Muscle of leg (tissue), 11 donors: Measurements from ENCODE around the gene FYCO1. TPM values are rescaled to one million over a fixed set of nuclear protein-coding genes. Genes with fewer than 3 reads are reported as not detected.
"Not testable (repeated sequence)": the region's sequence is repeated elsewhere in the genome, so short reads cannot be mapped to it uniquely, and the experiment has no call there.

Source experiments
- DNase-seq: peaks from one replicate; pipeline ENCODE4 v3.0.0; 2013
- H3K27ac ChIP-seq: one replicate; pipeline ENCODE4 v1.5.1; 2013; ENCODE audit warnings: mild to moderate bottlenecking, low read length, control low read depth
- H3K27me3 ChIP-seq: one replicate; pipeline ENCODE4 v1.6.1; 2013; ENCODE audit warnings: low read length; ENCODE audit not compliant: control insufficient read depth, insufficient read depth
- H3K36me3 ChIP-seq: one replicate; pipeline ENCODE4 v1.6.1; 2013; ENCODE audit warnings: low read length; ENCODE audit not compliant: control insufficient read depth, insufficient read depth
- H3K4me1 ChIP-seq: one replicate; pipeline ENCODE4 v1.6.1; 2013; ENCODE audit warnings: low read length; ENCODE audit not compliant: control insufficient read depth, insufficient read depth
- H3K4me3 ChIP-seq: one replicate; pipeline ENCODE4 v1.5.1; 2013; ENCODE audit warnings: low read length, control low read depth
- H3K9me3 ChIP-seq: replicated peaks from 2 replicates; pipeline ENCODE4 v1.6.1; 2013; ENCODE audit warnings: low read depth, low read length; ENCODE audit not compliant: control insufficient read depth
- WGBS: methylation state at CpG from one replicate; pipeline ENCODE4 v1.1.5; 2013; ENCODE audit warnings: missing lambda C conversion rate; ENCODE audit not compliant: insufficient coverage; 5-methylcytosine and 5-hydroxymethylcytosine counted together
- polyA plus RNA-seq, 8 donors: library from polyadenylated mRNA; unstranded; fragments of 120-200 nt; gene quantifications; one replicate each; pipeline versions ENCODE4 v1.2.1 to v1.2.3, GENCODE V29; 2013; ENCODE audit warnings: inconsistent platforms in 1 of 8, low replicate concordance in 1 of 8; ENCODE audit not compliant: insufficient read length in 8 of 8, insufficient read depth in 1 of 8
- total RNA-seq: library from RNA; stranded (reverse); fragments of 120-200 nt; gene quantifications from one replicate; pipeline ENCODE4 v1.2.4, GENCODE V29; 2013

Gene FYCO1
- total and polyA plus RNA-seq, 9 donors: 18.6 to 33.6 (median 25.4) TPM

GRCh38 chr3:46012246-46012645 is 16.6 kb upstream of the FYCO1 start:
- WGBS: 100% methylated on average over 2 of the region's 4 CpGs

GRCh38 chr3:46010519-46011113 is 15.0 kb upstream of the FYCO1 start:
- Histone ChIP-seq H3K36me3 (no peaks in the 10 kb centered on the region), H3K27ac (no peak overlapping the region), H3K4me3 (no peak overlapping the region), H3K27me3 (no peaks in the 10 kb centered on the region), H3K9me3 (no peaks in the 10 kb centered on the region), H3K4me1 (peaks cover 7% of the 10 kb centered on the region)
- DNase-seq: no peak
- WGBS: no CpG with 5 or more reads among the region's 2 CpGs

More at GRCh38 chr3:46012246-46012645, 16.6 kb upstream of the FYCO1 start:
- no peak overlapping the region for H3K27ac ChIP-seq
- no peaks in the 10 kb centered on the region for H3K9me3 ChIP-seq
- no peaks in the 10 kb centered on the region for H3K36me3 ChIP-seq
- no peak overlapping the region for H3K4me3 ChIP-seq
- no peaks in the 10 kb centered on the region for H3K27me3 ChIP-seq
- DNase-seq: no peak
- no peaks in the 10 kb centered on the region for H3K4me1 ChIP-seq

DNA sequence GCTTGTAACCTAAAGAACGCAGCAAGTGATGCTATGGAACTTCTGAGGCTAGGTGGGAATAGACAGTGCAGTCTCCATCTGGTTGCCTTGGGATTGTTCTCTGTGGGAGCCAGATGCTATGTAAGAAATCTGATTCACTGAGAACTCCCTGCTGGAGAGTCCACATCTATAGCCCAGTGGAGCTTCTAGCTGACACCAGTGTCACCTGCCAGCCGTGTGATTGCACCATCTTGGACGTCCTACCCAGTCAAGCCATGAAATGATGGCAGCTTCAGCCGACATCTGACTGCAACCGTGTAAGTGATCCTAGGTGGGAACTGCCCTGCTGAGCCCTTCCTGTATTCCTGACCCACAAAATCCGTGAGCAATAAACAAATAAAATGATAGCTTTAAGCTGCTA is 12.4 kb upstream of the FYCO1 start:
- Histone ChIP-seq H3K27ac (no peak overlapping the region), H3K36me3 (no peaks in the 10 kb centered on the region), H3K4me1 (peaks cover 7% of the 10 kb centered on the region), H3K9me3 (no peaks in the 10 kb centered on the region), H3K27me3 (no peaks in the 10 kb centered on the region), H3K4me3 (no peak overlapping the region)
- 90% methylated on average over 4 of the region's 6 CpGs for WGBS
- no peak for DNase-seq

- Histone ChIP-seq H3K9me3 (no peaks in the 10 kb centered on the region), H3K4me1 (peaks cover 7% of the 10 kb centered on the region), H3K27me3 (peaks cover 2% of the 10 kb centered on the region), H3K36me3 (no peaks in the 10 kb centered on the region), H3K27ac (no peak overlapping the region), H3K4me3 (no peak overlapping the region)
- no peak for DNase-seq
Observed at GRCh38 chr3:46007280-46007679, 11.7 kb upstream of the FYCO1 start.

- no peak overlapping the region for H3K4me3 ChIP-seq
- H3K9me3 ChIP-seq: no peaks in the 10 kb centered on the region
- no peaks in the 10 kb centered on the region for H3K36me3 ChIP-seq
- peak overlapping the region; percentile 20 for H3K27ac ChIP-seq
- whole genome bisulfite sequencing: no CpG with 5 or more reads among the region's 5 CpGs
- peaks cover 7% of the 10 kb centered on the region for H3K4me1 ChIP-seq
- DNase-seq: peak; percentile 88
- peaks cover 4% of the 10 kb centered on the region for H3K27me3 ChIP-seq
Observed at GRCh38 chr3:46006238-46007032, 10.8 kb upstream of the FYCO1 start.

- not testable (repeated sequence) for H3K4me1 ChIP-seq, H3K36me3 ChIP-seq, H3K27ac ChIP-seq, H3K4me3 ChIP-seq, H3K9me3 ChIP-seq, DNase-seq
- H3K27me3 ChIP-seq: peaks cover 10% of the 10 kb centered on the region
Observed at GRCh38 chr3:46003706-46004105, 8.1 kb upstream of the FYCO1 start.

GRCh38 chr3:46001178-46001577 is 5.6 kb upstream of the FYCO1 start:
- no peak overlapping the region for H3K27ac ChIP-seq
- 92% methylated on average over 2 of the region's 2 CpGs for WGBS
- H3K27me3 ChIP-seq: peaks cover 12% of the 10 kb centered on the region
- DNase-seq: no peak
- H3K36me3 ChIP-seq: no peaks in the 10 kb centered on the region
- H3K4me3 ChIP-seq: no peak overlapping the region
- H3K9me3 ChIP-seq: no peaks in the 10 kb centered on the region
- peaks cover 4% of the 10 kb centered on the region for H3K4me1 ChIP-seq

DNA sequence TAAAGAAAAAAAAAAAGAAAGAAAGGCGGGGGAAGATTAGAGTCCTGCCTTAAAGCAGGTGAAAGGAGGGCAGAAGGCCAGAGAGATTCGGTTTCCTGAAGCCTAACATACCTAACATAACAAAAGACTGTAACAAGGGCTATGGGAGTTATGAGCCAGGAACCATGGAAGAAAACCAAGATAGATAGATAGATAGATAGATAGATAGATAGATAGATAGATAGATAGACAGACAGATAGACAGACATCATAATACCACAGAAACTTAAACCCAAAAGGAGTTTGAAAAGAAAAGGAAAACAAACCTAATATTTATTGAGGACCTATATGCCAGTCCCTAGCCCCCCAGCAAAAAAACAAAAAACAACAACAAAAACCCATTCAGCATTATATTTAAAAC is 2.3 kb upstream of the FYCO1 start:
- no peaks in the 10 kb centered on the region for H3K36me3 ChIP-seq
- H3K27ac ChIP-seq: no peak overlapping the region
- WGBS: no CpG with 5 or more reads among the region's 2 CpGs
- no peak overlapping the region for H3K4me3 ChIP-seq
- DNase-seq: no peak
- H3K9me3 ChIP-seq: no peaks in the 10 kb centered on the region
- peaks cover 12% of the 10 kb centered on the region for H3K4me1 ChIP-seq
- H3K27me3 ChIP-seq: peaks cover 12% of the 10 kb centered on the region

- H3K36me3 ChIP-seq, H3K9me3 ChIP-seq, DNase-seq, H3K27ac ChIP-seq, H3K4me3 ChIP-seq: not testable (repeated sequence)
- 43% methylated on average over 1 of the region's 19 CpGs for WGBS
- Histone ChIP-seq H3K4me1 (peaks cover 17% of the 10 kb centered on the region), H3K27me3 (peaks cover 12% of the 10 kb centered on the region)
Observed at GRCh38 chr3:45997499-45997898, 1.9 kb upstream of the FYCO1 start.

DNA sequence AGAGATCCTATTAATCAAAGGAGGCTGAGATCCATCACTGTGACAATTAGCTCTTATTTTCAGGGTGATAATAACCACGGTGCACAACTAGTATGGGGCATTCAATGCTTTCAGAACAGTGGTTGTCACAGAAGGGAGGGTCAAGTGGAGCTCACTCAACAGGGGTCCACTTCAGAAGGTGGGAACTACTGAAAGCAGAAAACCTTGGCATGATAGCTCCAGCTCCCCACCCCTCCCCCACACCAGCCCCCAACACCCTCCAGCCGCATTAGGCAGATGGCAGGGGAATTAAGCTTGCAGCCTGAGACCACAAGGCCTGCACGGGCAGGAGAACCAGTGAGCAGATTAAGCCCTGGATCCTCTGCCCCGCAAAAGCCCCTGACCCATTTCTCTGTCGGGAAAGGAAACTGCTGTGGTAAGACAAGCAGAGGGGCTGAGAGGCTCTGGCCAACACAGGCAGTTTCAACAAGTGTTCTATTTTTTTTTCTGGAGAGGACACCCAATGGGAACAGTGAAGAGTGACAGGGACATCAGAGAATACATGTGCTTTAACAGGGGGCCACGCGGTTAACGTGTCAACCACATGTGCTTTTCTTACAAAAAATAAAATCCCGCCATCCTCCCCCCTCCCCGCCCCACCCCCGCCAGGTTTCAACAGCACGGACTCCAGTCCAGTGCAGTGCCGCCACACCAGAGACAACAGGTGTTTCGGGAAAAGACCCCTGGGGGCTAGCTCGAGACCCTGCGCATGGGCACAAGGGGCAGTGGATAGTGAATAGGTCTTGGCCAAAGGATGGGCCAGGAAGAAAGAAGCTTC is 997 bp downstream of the FYCO1 start:
- Histone ChIP-seq H3K27me3 (peaks cover 4% of the 10 kb centered on the region), H3K4me1 (peaks cover 28% of the 10 kb centered on the region), H3K4me3 (peak overlapping the region; percentile 62), H3K27ac (peak overlapping the region; percentile 79), H3K36me3 (no peaks in the 10 kb centered on the region), H3K9me3 (no peaks in the 10 kb centered on the region)
- WGBS: 19% methylated on average over 9 of the region's 16 CpGs
- DNase-seq: peak; percentile 27
